C4-2B (cell line): ENCODE results near the gene GOLPH3L.
"Not testable (repeated sequence)": the region's sequence is repeated elsewhere in the genome, so short reads cannot be mapped to it uniquely, and the experiment has no call there.

Experiments
- ZFX ChIP-seq: fragments of 450-650 bp; IDR thresholded peaks from 2 replicates; pipeline ENCODE4 v1.6.1; 2017
- TF ChIP-seq, protein P1 (sequence below): fragments of 450-650 bp; conservative IDR thresholded peaks from 2 replicates; pipeline ENCODE4 v1.5.1; 2017; ENCODE audit warnings: mild to moderate bottlenecking

- TF ChIP-seq, protein P1, sequence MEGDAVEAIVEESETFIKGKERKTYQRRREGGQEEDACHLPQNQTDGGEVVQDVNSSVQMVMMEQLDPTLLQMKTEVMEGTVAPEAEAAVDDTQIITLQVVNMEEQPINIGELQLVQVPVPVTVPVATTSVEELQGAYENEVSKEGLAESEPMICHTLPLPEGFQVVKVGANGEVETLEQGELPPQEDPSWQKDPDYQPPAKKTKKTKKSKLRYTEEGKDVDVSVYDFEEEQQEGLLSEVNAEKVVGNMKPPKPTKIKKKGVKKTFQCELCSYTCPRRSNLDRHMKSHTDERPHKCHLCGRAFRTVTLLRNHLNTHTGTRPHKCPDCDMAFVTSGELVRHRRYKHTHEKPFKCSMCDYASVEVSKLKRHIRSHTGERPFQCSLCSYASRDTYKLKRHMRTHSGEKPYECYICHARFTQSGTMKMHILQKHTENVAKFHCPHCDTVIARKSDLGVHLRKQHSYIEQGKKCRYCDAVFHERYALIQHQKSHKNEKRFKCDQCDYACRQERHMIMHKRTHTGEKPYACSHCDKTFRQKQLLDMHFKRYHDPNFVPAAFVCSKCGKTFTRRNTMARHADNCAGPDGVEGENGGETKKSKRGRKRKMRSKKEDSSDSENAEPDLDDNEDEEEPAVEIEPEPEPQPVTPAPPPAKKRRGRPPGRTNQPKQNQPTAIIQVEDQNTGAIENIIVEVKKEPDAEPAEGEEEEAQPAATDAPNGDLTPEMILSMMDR = not testable (repeated sequence)
- not testable (repeated sequence) for TF ChIP-seq ZFX
Measured at GRCh38 chr1:150634839-150635622, 61.9 kb downstream of the GOLPH3L start.
